ENCODE measurements around the gene USP49.

The USP49 gene

DNA sequence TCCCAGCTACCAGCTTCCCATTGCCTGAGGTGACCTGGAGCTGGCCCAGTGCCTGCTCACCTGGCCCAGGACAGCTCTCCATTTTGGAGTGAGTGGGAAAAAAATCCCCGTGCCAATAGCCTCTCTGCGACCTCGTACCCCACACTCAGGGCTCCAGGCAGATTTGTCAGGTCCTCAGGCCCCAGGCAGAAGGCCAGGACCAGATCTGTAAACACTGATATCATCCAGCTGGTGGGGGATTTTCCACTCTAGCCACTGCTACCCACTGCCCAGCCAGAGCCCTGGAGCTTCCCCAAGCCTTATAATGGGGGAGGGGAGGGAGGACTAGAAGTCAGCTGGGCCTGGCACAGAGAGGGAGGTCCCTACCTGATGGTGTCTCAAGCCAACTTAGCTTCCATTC lies 146.6 kb downstream of the USP49 start:
- H2BK5ac ChIP-seq (ENCODE audit: low read length), result no peak overlapping the region
- H3K4me2 ChIP-seq (ENCODE audit: insufficient read depth, low read length, poor library complexity, severe bottlenecking), result no peak overlapping the region
- H2AFZ ChIP-seq (ENCODE audit: low read length), result no peak overlapping the region
- H3K9ac ChIP-seq (ENCODE audit: low read depth, low read length, poor library complexity), result no peak overlapping the region
- H3K23ac ChIP-seq (ENCODE audit: low read depth, low read length, poor library complexity), result no peak overlapping the region
- H3K4me3 ChIP-seq (ENCODE audit: low read length in 2 of 2), result no peak overlapping the region
- no peaks in the 10 kb centered on the region for H3K79me1 ChIP-seq (ENCODE audit: low read depth, low read length)
- H4K91ac ChIP-seq (ENCODE audit: low read depth, low read length, poor library complexity), result no peak overlapping the region
- H2BK12ac ChIP-seq (ENCODE audit: low read length), result no peak overlapping the region
- H3K14ac ChIP-seq (ENCODE audit: low read length), result no peak overlapping the region
- no peak overlapping the region for H2BK120ac ChIP-seq (ENCODE audit: low read depth, low read length)
- peaks cover 0 to 50% (median 0%) of the 10 kb centered on the region in 3 experiments for H3K27me3 ChIP-seq (ENCODE audit: control insufficient read depth in 3 of 3, insufficient read depth in 3 of 3, low read depth in 1 of 3, low read length in 3 of 3)
- H4K8ac ChIP-seq (ENCODE audit: low read depth, low read length), result no peak overlapping the region
- H2BK15ac ChIP-seq (ENCODE audit: low read length), result peak overlapping the region; percentile 61
- no peak overlapping the region for H2AK5ac ChIP-seq (ENCODE audit: low read depth, low read length)
- WGBS, 2 donors (ENCODE audit: extremely low coverage in 2 of 2, insufficient read length in 2 of 2, insufficient replicate concordance in 1 of 2), result no CpG with 5 or more reads among the region's 3 CpGs
- H3K4me1 ChIP-seq (ENCODE audit: control insufficient read depth in 2 of 2, insufficient read depth in 1 of 2, low read depth in 1 of 2, low read length in 2 of 2), result no peaks in the 10 kb centered on the region
- no peak overlapping the region for H3K27ac ChIP-seq (replicated peaks; ENCODE audit: low read length)
- H3K36me3 ChIP-seq (replicated peaks in 1 of 2; ENCODE audit: control insufficient read depth in 2 of 2, insufficient read depth in 2 of 2, low read length in 2 of 2), result no peaks in the 10 kb centered on the region
- peaks cover 0 to 2% of the 10 kb centered on the region in 2 donors for H3K9me3 ChIP-seq (replicated peaks in 1 of 2; ENCODE audit: control insufficient read depth in 2 of 2, insufficient read depth in 1 of 2, low read depth in 1 of 2, low read length in 2 of 2)
- DNase-seq (ENCODE audit: low spot score), result no peak
- peak overlapping the region; percentile 53 for H3K4ac ChIP-seq (ENCODE audit: low read length)
- no peak overlapping the region for H3K18ac ChIP-seq (ENCODE audit: low read length)

DNA sequence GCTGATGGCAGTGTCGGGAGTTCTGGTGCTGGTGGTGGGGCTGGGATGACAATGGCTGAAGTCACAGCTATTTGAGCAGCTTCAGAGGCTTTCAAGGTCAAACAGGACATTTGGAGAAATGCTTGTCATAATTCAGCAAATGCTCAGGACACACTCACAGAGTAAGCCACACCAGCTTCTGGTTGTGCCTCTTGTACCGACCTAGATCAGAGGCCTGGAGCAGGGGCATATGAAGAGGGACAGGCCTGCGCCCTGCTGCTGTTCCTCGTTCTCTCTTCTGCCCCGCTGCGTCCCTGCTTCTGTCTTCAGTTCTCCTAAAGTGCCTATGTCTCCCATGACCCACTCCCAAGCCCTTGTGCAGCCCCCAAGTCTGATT lies 147.1 kb downstream of the USP49 start:
- Histone ChIP-seq H3K4me3 (ENCODE audit: low read length in 2 of 2) (no peak overlapping the region), H2BK120ac (ENCODE audit: low read depth, low read length) (no peak overlapping the region), H3K36me3 (replicated peaks in 1 of 2; ENCODE audit: control insufficient read depth in 2 of 2, insufficient read depth in 2 of 2, low read length in 2 of 2) (no peaks in the 10 kb centered on the region), H2AK5ac (ENCODE audit: low read depth, low read length) (no peak overlapping the region), H2AFZ (ENCODE audit: low read length) (no peak overlapping the region), H4K8ac (ENCODE audit: low read depth, low read length) (no peak overlapping the region), H3K4ac (ENCODE audit: low read length) (no peak overlapping the region), H3K4me2 (ENCODE audit: insufficient read depth, low read length, poor library complexity, severe bottlenecking) (no peak overlapping the region), H3K9ac (ENCODE audit: low read depth, low read length, poor library complexity) (no peak overlapping the region), H2BK15ac (ENCODE audit: low read length) (no peak overlapping the region), H3K27ac (replicated peaks; ENCODE audit: low read length) (no peak overlapping the region), H4K91ac (ENCODE audit: low read depth, low read length, poor library complexity) (no peak overlapping the region), H3K79me1 (ENCODE audit: low read depth, low read length) (no peaks in the 10 kb centered on the region), H3K23ac (ENCODE audit: low read depth, low read length, poor library complexity) (no peak overlapping the region), H3K27me3 (ENCODE audit: control insufficient read depth in 3 of 3, insufficient read depth in 3 of 3, low read depth in 1 of 3, low read length in 3 of 3) (peaks cover 0 to 52% (median 0%) of the 10 kb centered on the region in 3 experiments), H3K9me3 (replicated peaks in 1 of 2; ENCODE audit: control insufficient read depth in 2 of 2, insufficient read depth in 1 of 2, low read depth in 1 of 2, low read length in 2 of 2) (peaks cover 0 to 2% of the 10 kb centered on the region in 2 donors), H3K18ac (ENCODE audit: low read length) (no peak overlapping the region), H2BK5ac (ENCODE audit: low read length) (no peak overlapping the region), H3K4me1 (ENCODE audit: control insufficient read depth in 2 of 2, insufficient read depth in 1 of 2, low read depth in 1 of 2, low read length in 2 of 2) (no peaks in the 10 kb centered on the region), H2BK12ac (ENCODE audit: low read length) (no peak overlapping the region), H3K14ac (ENCODE audit: low read length) (no peak overlapping the region)
- DNase-seq (ENCODE audit: low spot score), result no peak
- whole genome bisulfite sequencing, 2 donors (ENCODE audit: extremely low coverage in 2 of 2, insufficient read length in 2 of 2, insufficient replicate concordance in 1 of 2), result no CpG with 5 or more reads among the region's 6 CpGs

DNA sequence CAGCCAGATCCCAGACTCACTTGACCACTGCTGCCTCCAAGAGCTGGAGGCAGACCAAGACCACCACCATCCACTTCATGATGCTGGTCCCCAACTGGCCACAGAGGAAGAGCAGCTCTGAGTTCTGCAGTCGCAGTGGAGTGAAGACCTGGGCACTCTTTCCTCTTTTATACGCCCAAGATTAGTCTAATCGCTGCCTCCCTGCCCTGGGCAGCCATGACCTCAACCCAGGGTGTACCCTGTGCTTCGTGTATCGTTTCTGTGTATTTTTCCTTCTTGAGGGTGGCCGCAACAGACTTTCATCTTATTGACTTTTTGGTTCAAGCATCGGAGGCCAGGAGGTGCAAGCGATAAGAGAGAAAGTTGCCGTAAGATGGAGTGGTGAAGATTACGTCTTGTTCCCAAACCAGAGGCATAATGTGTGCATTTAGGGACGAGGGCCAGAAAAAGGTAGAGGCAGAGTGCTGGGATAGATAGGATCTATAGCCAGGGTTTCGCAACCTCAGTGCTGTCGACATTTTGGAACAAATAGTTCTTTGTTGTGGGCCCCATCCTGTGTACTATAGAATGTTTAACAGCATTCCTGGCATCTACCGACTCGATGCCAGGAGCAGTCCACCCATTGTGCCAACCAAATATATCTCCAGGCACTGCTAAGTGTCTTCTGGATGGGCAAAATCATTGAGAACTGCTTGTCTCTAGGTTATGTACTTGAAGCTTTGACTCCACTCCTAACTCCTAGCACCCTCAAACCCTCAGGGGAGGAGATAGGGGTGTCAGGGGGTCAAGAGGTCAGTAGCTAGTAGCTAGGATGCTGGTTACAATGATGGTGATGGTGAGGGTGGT lies 147.7 kb downstream of the USP49 start, which contains the start of gene PGC:
PGC (minus strand) TSS at position 142 of the 846 bp plus-strand sequence; CDS start at position 79, 63 bp downstream.
- Histone ChIP-seq H3K9ac (ENCODE audit: low read depth, low read length, poor library complexity) (no peak within 1 kb of the TSS), H3K23ac (ENCODE audit: low read depth, low read length, poor library complexity) (peak within 1 kb of the TSS; percentile 62), H4K8ac (ENCODE audit: low read depth, low read length) (no peak within 1 kb of the TSS), H2BK120ac (ENCODE audit: low read depth, low read length) (no peak within 1 kb of the TSS), H3K4ac (ENCODE audit: low read length) (no peak within 1 kb of the TSS), H4K91ac (ENCODE audit: low read depth, low read length, poor library complexity) (no peak within 1 kb of the TSS), H3K14ac (ENCODE audit: low read length) (no peak within 1 kb of the TSS), H3K36me3 (replicated peaks in 1 of 2; ENCODE audit: control insufficient read depth in 2 of 2, insufficient read depth in 2 of 2, low read length in 2 of 2) (no peaks in the 10 kb centered on the region), H2AFZ (ENCODE audit: low read length) (no peak within 1 kb of the TSS), H3K4me3 (ENCODE audit: low read length in 2 of 2) (no peak within 1 kb of the TSS), H3K27me3 (ENCODE audit: control insufficient read depth in 3 of 3, insufficient read depth in 3 of 3, low read depth in 1 of 3, low read length in 3 of 3) (peaks cover 0 to 55% (median 0%) of the 10 kb centered on the region in 3 experiments), H2BK12ac (ENCODE audit: low read length) (no peak within 1 kb of the TSS), H2BK5ac (ENCODE audit: low read length) (peak within 1 kb of the TSS; percentile 28), H3K4me2 (ENCODE audit: insufficient read depth, low read length, poor library complexity, severe bottlenecking) (no peak within 1 kb of the TSS), H3K9me3 (replicated peaks in 1 of 2; ENCODE audit: control insufficient read depth in 2 of 2, insufficient read depth in 1 of 2, low read depth in 1 of 2, low read length in 2 of 2) (peaks cover 0 to 2% of the 10 kb centered on the region in 2 donors), H3K18ac (ENCODE audit: low read length) (no peak within 1 kb of the TSS), H2BK15ac (ENCODE audit: low read length) (no peak within 1 kb of the TSS), H2AK5ac (ENCODE audit: low read depth, low read length) (no peak within 1 kb of the TSS), H3K79me1 (ENCODE audit: low read depth, low read length) (no peaks in the 10 kb centered on the region), H3K27ac (replicated peaks; ENCODE audit: low read length) (no peak within 1 kb of the TSS), H3K4me1 (ENCODE audit: control insufficient read depth in 2 of 2, insufficient read depth in 1 of 2, low read depth in 1 of 2, low read length in 2 of 2) (no peaks in the 10 kb centered on the region)
- no peak for DNase-seq (ENCODE audit: low spot score)
- no CpG with 5 or more reads among the region's 15 CpGs for WGBS, 2 donors (ENCODE audit: extremely low coverage in 2 of 2, insufficient read length in 2 of 2, insufficient replicate concordance in 1 of 2)

DNA sequence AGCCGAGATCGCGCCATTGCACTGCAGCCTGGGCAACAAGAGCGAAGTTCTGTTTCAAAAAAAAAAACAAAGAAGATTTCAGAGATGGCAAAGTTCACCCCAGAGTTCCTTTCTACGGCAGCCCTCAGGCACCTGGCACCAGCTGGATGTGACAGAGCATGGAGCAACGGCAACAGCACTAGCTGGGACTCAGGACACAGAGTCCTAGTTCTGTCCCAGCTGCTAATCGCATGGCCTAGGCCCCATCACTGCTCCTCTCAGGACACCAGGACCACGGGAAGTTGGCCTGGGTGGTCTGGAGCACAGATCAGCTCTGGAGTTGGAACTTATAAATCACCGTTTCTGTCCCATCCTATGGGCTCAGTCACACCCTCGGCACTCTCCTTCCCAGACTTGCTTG lies 149.1 kb downstream of the USP49 start:
- H3K14ac ChIP-seq (ENCODE audit: low read length), result no peak overlapping the region
- H2AK5ac ChIP-seq (ENCODE audit: low read depth, low read length), result no peak overlapping the region
- H2AFZ ChIP-seq (ENCODE audit: low read length), result no peak overlapping the region
- H3K36me3 ChIP-seq (replicated peaks in 1 of 2; ENCODE audit: control insufficient read depth in 2 of 2, insufficient read depth in 2 of 2, low read length in 2 of 2), result no peaks in the 10 kb centered on the region
- H3K4ac ChIP-seq (ENCODE audit: low read length), result no peak overlapping the region
- peak overlapping the region; percentile 65 for H3K9ac ChIP-seq (ENCODE audit: low read depth, low read length, poor library complexity)
- H4K8ac ChIP-seq (ENCODE audit: low read depth, low read length), result no peak overlapping the region
- H4K91ac ChIP-seq (ENCODE audit: low read depth, low read length, poor library complexity), result no peak overlapping the region
- WGBS, 2 donors (ENCODE audit: extremely low coverage in 2 of 2, insufficient read length in 2 of 2, insufficient replicate concordance in 1 of 2), result no CpG with 5 or more reads among the region's 10 CpGs
- H3K9me3 ChIP-seq (replicated peaks in 1 of 2; ENCODE audit: control insufficient read depth in 2 of 2, insufficient read depth in 1 of 2, low read depth in 1 of 2, low read length in 2 of 2), result peaks cover 0 to 2% of the 10 kb centered on the region in 2 donors
- no peak for DNase-seq (ENCODE audit: low spot score)
- H2BK120ac ChIP-seq (ENCODE audit: low read depth, low read length), result no peak overlapping the region
- no peak overlapping the region for H3K4me2 ChIP-seq (ENCODE audit: insufficient read depth, low read length, poor library complexity, severe bottlenecking)
- H2BK15ac ChIP-seq (ENCODE audit: low read length), result no peak overlapping the region
- peaks cover 0 to 53% (median 0%) of the 10 kb centered on the region in 3 experiments for H3K27me3 ChIP-seq (ENCODE audit: control insufficient read depth in 3 of 3, insufficient read depth in 3 of 3, low read depth in 1 of 3, low read length in 3 of 3)
- no peak overlapping the region for H3K4me3 ChIP-seq (ENCODE audit: low read length in 2 of 2)
- peak overlapping the region; percentile 62 for H3K23ac ChIP-seq (ENCODE audit: low read depth, low read length, poor library complexity)
- H3K4me1 ChIP-seq (ENCODE audit: control insufficient read depth in 2 of 2, insufficient read depth in 1 of 2, low read depth in 1 of 2, low read length in 2 of 2), result peaks cover 0 to 2% of the 10 kb centered on the region in 2 donors
- H3K18ac ChIP-seq (ENCODE audit: low read length), result no peak overlapping the region
- H3K27ac ChIP-seq (replicated peaks; ENCODE audit: low read length), result no peak overlapping the region
- H2BK5ac ChIP-seq (ENCODE audit: low read length), result no peak overlapping the region
- no peaks in the 10 kb centered on the region for H3K79me1 ChIP-seq (ENCODE audit: low read depth, low read length)
- H2BK12ac ChIP-seq (ENCODE audit: low read length), result no peak overlapping the region

All from neuronal stem cell (in vitro differentiated cells).